CD14-positive monocyte (primary cell): ENCODE data around the gene CTBP2. TPM values are rescaled to one million over a fixed set of nuclear protein-coding genes. Genes with fewer than 3 reads are reported as not detected.

Experiments
- DNase-seq, 3 donors: peaks; one replicate each; pipeline ENCODE4 v3.0.0-alpha.2; 2011 to 2022
- H2AFZ ChIP-seq: 2 replicates; pipeline ENCODE4 v1.6.0; 2012; ENCODE audit warnings: mild to moderate bottlenecking, low read depth, low read length, inconsistent platforms; ENCODE audit not compliant: insufficient read depth, poor library complexity, severe bottlenecking
- H3K27ac ChIP-seq, 2 donors: 1 replicate in 1 of 2; 2 replicates in 1 of 2; pipeline ENCODE4 v1.5.1; 2012 to 2013; ENCODE audit warnings: low read length in 2 of 2, control low read depth in 1 of 2, inconsistent platforms in 1 of 2, low read depth in 1 of 2, mild to moderate bottlenecking in 1 of 2
- H3K27me3 ChIP-seq, 2 donors: one replicate each; pipeline versions ENCODE4 v1.6.0 to v1.6.1; 2011 to 2013; ENCODE audit warnings: low read length in 2 of 2; ENCODE audit not compliant: control insufficient read depth in 2 of 2, insufficient read depth in 2 of 2
- H3K36me3 ChIP-seq, 2 donors: replicated peaks in 1 of 2; 1 replicate in 1 of 2; 2 replicates in 1 of 2; pipeline versions ENCODE4 v1.5.1 to v1.6.1; 2012 to 2013; ENCODE audit warnings: low read length in 2 of 2, control low read depth in 1 of 2, inconsistent platforms in 1 of 2, mild to moderate bottlenecking in 1 of 2; ENCODE audit not compliant: insufficient read depth in 2 of 2, control insufficient read depth in 1 of 2
- H3K4me1 ChIP-seq, 2 donors: 1 replicate in 1 of 2; 2 replicates in 1 of 2; pipeline versions ENCODE4 v1.5.1 to v1.6.1; 2012 to 2013; ENCODE audit warnings: low read length in 2 of 2, control low read depth in 1 of 2, inconsistent platforms in 1 of 2, mild to moderate bottlenecking in 1 of 2, moderate library complexity in 1 of 2; ENCODE audit not compliant: insufficient read depth in 2 of 2, control insufficient read depth in 1 of 2
- H3K4me2 ChIP-seq: replicated peaks from 2 replicates; pipeline ENCODE3; 2012; ENCODE audit warnings: low read length, moderate library complexity, mild to moderate bottlenecking; ENCODE audit not compliant: poor library complexity, severe bottlenecking; ENCODE audit errors: extremely low read depth
- H3K4me3 ChIP-seq, 3 experiments: fragments of 200-600 bp in 1 of 3; sonication (generic) in 1 of 3; replicated peaks in 1 of 3; 1 replicate in 2 of 3; 2 replicates in 1 of 3; pipeline ENCODE4 v1.5.1; 2011 to 2013; ENCODE audit warnings: low read length in 3 of 3, mild to moderate bottlenecking in 3 of 3, control low read depth in 2 of 3, low read depth in 2 of 3, inconsistent platforms in 1 of 3, moderate library complexity in 1 of 3
- H3K79me2 ChIP-seq: 2 replicates; pipeline ENCODE4 v1.6.0; 2012; ENCODE audit warnings: mild to moderate bottlenecking, control low read depth, inconsistent platforms, low read length, moderate library complexity; ENCODE audit not compliant: insufficient read depth
- H3K9ac ChIP-seq: 2 replicates; pipeline ENCODE4 v1.6.0; 2017; ENCODE audit warnings: low read length, mild to moderate bottlenecking; ENCODE audit not compliant: insufficient read depth, poor library complexity, severe bottlenecking
- H3K9me3 ChIP-seq, 2 donors: replicated peaks in 1 of 2; 1 replicate in 1 of 2; 2 replicates in 1 of 2; pipeline versions ENCODE4 v1.5.1 to v1.6.1; 2012 to 2013; ENCODE audit warnings: low read length in 2 of 2, control low read depth in 1 of 2; ENCODE audit not compliant: control insufficient read depth in 1 of 2, insufficient read depth in 1 of 2
- H4K20me1 ChIP-seq: 2 replicates; pipeline ENCODE4 v1.6.0; 2012; ENCODE audit warnings: mild to moderate bottlenecking, low read length, control low read depth, moderate library complexity; ENCODE audit not compliant: insufficient read depth
- H3K27ac Mint-ChIP-seq, 7 donors: one replicate each; pipeline ENCODE4 v1.8.0; 2020; ENCODE audit warnings: mild to moderate bottlenecking in 7 of 7, mixed read lengths in 7 of 7, moderate library complexity in 6 of 7, inconsistent platforms in 2 of 7
- H3K27me3 Mint-ChIP-seq, 3 donors: one replicate each; pipeline ENCODE4 v1.8.0; 2021 to 2022; ENCODE audit warnings: low read depth in 3 of 3, mild to moderate bottlenecking in 3 of 3, mixed read lengths in 3 of 3, moderate library complexity in 3 of 3, inconsistent platforms in 1 of 3
- H3K36me3 Mint-ChIP-seq, 2 donors: one replicate each; pipeline ENCODE4 v1.8.0; 2020; ENCODE audit warnings: mixed read lengths in 2 of 2, inconsistent platforms in 1 of 2, mild to moderate bottlenecking in 1 of 2
- H3K4me1 Mint-ChIP-seq: one replicate; pipeline ENCODE4 v1.8.0; 2020; ENCODE audit warnings: mild to moderate bottlenecking, mixed read lengths
- H3K4me3 Mint-ChIP-seq, 2 donors: one replicate each; pipeline ENCODE4 v1.8.0; 2020; ENCODE audit warnings: mild to moderate bottlenecking in 2 of 2, mixed read lengths in 2 of 2, moderate library complexity in 1 of 2
- H3K9me3 Mint-ChIP-seq, 7 donors: one replicate each; pipeline ENCODE4 v1.8.0; 2020 to 2022; ENCODE audit warnings: mixed read lengths in 7 of 7, mild to moderate bottlenecking in 6 of 7, moderate library complexity in 6 of 7, inconsistent platforms in 2 of 7
- WGBS: methylation state at CpG from one replicate; pipeline ENCODE4 v1.1.5; 2013; ENCODE audit warnings: missing lambda C conversion rate; ENCODE audit not compliant: insufficient coverage; 5-methylcytosine and 5-hydroxymethylcytosine counted together
- intact Hi-C, 2 donors: fragments of 100-400 bp; cut with micrococcal nuclease; formaldehyde crosslinking; loops; one replicate each; pipeline versions ENCODE4 v1.15.0 to v1.15.1; 2023
- polyA plus RNA-seq, 3 donors: library from polyadenylated mRNA; depleted of rRNA in 1 of 3; unstranded in 2 of 3; stranded (reverse) in 1 of 3; fragments of 300-500 nt in 2 of 3; fragments of >200 nt in 1 of 3; fragmentation: Illumina TruSeq in 2 of 3; gene quantifications; 1 replicate in 2 of 3; 2 replicates in 1 of 3; pipeline ENCODE4 v1.2.3, GENCODE V29; 2012 to 2021
- TF ChIP-seq, protein P1 (sequence below): fragments of 200-600 bp; IDR thresholded peaks from one replicate; pipeline ENCODE4 v1.8.0; 2022; ENCODE audit warnings: antibody characterized with exemption, mild to moderate bottlenecking

Gene CTBP2
- polyA plus RNA-seq, 3 donors: 40.9 to 87.1 (median 41.1) TPM

DNA sequence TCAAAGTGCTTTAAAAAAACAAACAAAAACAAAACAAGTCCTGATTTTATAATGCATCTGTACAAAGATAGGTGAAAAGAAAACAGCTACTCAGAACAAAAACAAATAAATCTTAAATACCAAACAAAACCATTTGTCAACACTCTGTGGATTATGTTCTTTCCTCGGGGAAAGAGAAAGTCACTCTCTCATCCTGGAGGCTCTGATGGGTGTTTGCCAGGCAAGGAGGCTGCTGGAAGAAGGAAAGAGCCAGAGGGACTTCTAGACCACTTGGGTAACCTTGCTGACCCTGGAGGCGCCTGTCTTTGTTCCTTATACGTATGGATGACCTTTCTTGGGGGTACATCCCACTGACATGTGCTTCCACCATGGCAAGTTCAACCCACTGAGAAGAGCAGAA is 125.7 kb downstream of the CTBP2 start:
- no peaks in the 10 kb centered on the region for H3K4me1 Mint-ChIP-seq
- H3K27ac Mint-ChIP-seq: peak overlapping the region in 3 of 7 donors; percentile 12 to 60 (median 57)
- H3K4me1 ChIP-seq: no peaks in the 10 kb centered on the region

GRCh38 chr10:125033146-125033924 is 127.0 kb downstream of the CTBP2 start:
- 94% methylated on average over 20 of the region's 27 CpGs for WGBS
- Histone ChIP-seq H3K4me1 (no peaks in the 10 kb centered on the region), H3K27ac (no peak overlapping the region), H4K20me1 (peaks cover 100% of the 10 kb centered on the region), H2AFZ (no peak overlapping the region), H3K9ac (no peak overlapping the region), H3K79me2 (peaks cover 100% of the 10 kb centered on the region), H3K27me3 (no peaks in the 10 kb centered on the region), H3K36me3 (peaks cover 57 to 95% of the 10 kb centered on the region in 2 donors), H3K9me3 (no peaks in the 10 kb centered on the region), H3K4me3 (no peak overlapping the region), H3K4me2 (no peak overlapping the region)
- H3K4me1 Mint-ChIP-seq: no peaks in the 10 kb centered on the region
- TF ChIP-seq, protein P1, sequence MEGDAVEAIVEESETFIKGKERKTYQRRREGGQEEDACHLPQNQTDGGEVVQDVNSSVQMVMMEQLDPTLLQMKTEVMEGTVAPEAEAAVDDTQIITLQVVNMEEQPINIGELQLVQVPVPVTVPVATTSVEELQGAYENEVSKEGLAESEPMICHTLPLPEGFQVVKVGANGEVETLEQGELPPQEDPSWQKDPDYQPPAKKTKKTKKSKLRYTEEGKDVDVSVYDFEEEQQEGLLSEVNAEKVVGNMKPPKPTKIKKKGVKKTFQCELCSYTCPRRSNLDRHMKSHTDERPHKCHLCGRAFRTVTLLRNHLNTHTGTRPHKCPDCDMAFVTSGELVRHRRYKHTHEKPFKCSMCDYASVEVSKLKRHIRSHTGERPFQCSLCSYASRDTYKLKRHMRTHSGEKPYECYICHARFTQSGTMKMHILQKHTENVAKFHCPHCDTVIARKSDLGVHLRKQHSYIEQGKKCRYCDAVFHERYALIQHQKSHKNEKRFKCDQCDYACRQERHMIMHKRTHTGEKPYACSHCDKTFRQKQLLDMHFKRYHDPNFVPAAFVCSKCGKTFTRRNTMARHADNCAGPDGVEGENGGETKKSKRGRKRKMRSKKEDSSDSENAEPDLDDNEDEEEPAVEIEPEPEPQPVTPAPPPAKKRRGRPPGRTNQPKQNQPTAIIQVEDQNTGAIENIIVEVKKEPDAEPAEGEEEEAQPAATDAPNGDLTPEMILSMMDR: no peak
- intact Hi-C loops: no loop called here
- H3K36me3 Mint-ChIP-seq: peaks cover 66 to 79% of the 10 kb centered on the region in 2 donors
- no peak overlapping the region for H3K4me3 Mint-ChIP-seq
- no peaks in the 10 kb centered on the region for H3K27me3 Mint-ChIP-seq
- H3K27ac Mint-ChIP-seq: peak overlapping the region in 5 of 7 donors; percentile 28 to 73 (median 57)
- DNase-seq: no peak
- H3K9me3 Mint-ChIP-seq: peaks cover 0 to 1% (median 0%) of the 10 kb centered on the region in 7 donors

More for the DNA sequence above, 125.7 kb downstream of the CTBP2 start:
- Histone ChIP-seq H2AFZ (no peak overlapping the region), H3K36me3 (peaks cover 50 to 96% of the 10 kb centered on the region in 2 donors), H3K4me2 (no peak overlapping the region), H3K9me3 (no peaks in the 10 kb centered on the region), H3K79me2 (peaks cover 100% of the 10 kb centered on the region), H3K9ac (no peak overlapping the region), H4K20me1 (peaks cover 100% of the 10 kb centered on the region), H3K27me3 (no peaks in the 10 kb centered on the region), H3K27ac (peak overlapping the region in 1 of 2 donors; percentile 5), H3K4me3 (no peak overlapping the region)
- DNase-seq: no peak
- H3K4me3 Mint-ChIP-seq: no peak overlapping the region
- intact Hi-C loops: no loop called here
- 92% methylated on average over 2 of the region's 3 CpGs for WGBS
- H3K27me3 Mint-ChIP-seq: no peaks in the 10 kb centered on the region
- H3K36me3 Mint-ChIP-seq: peaks cover 67 to 77% of the 10 kb centered on the region in 2 donors
- H3K9me3 Mint-ChIP-seq: no peaks in the 10 kb centered on the region
- TF ChIP-seq, protein P1: no peak
